GM19035 (cell line): ENCODE results near the gene ANKRD24.
A peak's percentile ranks its signal among the peaks of the same experiment; 100 is the strongest.
"Not testable (repeated sequence)": the region's sequence is repeated elsewhere in the genome, so short reads cannot be mapped to it uniquely, and the experiment has no call there.

Source experiments
- ATAC-seq: cut with Tn5 transposase; IDR thresholded peaks from one replicate; pipeline ENCODE4 v1.9.1; 2021; ENCODE audit not compliant: unreplicated experiment

Gene ANKRD24

DNA sequence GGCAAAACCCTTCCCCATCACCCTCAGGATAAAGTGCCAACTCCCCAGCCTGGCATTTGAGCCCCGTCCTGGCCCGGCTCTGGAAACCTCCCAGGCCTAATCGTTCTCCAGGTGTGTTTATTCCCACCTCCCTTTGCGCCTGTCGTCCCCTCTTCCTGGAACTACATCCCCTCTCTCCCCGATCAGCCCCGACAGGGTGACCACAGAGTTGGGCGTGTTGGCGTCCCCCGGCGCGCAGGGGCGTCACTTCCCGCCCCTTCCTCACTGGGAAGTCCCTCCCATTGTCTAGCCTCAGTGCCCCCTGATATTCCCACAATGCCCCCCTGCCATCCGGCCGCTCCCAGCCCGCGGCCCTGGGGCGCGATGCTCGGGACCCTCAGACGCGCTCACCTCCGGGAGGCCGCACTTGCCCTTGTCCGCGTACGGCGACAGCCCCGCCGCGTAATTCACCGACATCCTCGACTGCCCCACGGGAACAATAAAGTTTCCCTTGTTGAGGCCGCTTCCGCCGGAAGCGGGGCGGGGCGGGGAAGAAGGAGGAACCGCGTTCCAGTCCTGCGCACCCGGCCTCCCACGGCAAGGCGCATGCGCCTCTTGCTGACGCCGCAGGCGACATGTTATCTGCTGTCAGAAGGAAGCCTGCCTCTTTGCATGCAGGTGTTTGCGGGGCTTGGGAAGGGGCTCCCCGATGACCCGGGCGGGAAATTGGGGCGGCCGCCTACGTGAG, at the start of gene ANKRD24, which contains the start of gene SIRT6:
ANKRD24 (plus strand) TSS at position 606 of the 727 bp plus-strand sequence. CDS start 3,737 bp downstream, outside the sequence.
SIRT6 (minus strand) TSS at position 480 of the 727 bp plus-strand sequence; CDS start at position 456, 24 bp downstream.
- peak; percentile 74 for ATAC-seq

DNA sequence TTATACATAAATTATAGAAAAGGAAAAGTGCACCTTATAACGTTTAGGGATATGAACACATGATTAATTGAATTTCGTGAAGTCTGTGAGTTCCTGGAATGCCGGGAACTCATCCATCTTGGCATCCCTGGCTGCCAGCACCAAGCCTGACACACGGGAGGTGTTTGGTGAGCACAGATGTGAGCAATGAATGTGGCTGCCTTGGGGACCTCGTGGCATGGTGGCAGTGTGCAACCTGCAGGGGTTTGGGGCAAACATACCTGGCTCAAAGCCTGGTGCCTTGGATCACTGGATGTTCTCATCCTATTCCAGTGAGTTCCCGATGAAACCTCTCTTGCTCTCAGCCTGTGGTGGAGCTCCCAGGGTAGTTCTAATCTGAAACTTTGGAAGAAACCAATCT, 48.1 kb upstream of the ANKRD24 start:
- ATAC-seq, result no peak

DNA sequence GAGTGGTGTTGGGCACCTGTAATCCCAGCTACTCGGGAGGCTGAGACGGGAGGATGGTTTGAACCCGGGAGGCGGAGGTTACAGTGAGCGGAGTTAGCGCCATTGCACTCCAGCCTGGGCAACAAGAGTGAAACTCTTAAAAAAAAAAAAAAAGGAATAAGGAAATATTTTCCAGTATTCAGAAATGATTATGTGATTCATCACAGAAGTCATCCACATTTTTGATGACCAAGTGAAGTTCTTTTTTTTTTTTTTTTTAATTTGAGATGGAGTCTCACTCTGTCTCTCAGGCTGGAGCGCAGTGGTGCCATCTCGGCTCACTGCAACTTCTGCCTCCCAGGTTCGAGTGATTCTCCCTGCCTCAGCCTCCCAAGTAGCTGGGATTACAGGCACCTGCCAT, 47.1 kb upstream of the ANKRD24 start:
- ATAC-seq, result not testable (repeated sequence)

DNA sequence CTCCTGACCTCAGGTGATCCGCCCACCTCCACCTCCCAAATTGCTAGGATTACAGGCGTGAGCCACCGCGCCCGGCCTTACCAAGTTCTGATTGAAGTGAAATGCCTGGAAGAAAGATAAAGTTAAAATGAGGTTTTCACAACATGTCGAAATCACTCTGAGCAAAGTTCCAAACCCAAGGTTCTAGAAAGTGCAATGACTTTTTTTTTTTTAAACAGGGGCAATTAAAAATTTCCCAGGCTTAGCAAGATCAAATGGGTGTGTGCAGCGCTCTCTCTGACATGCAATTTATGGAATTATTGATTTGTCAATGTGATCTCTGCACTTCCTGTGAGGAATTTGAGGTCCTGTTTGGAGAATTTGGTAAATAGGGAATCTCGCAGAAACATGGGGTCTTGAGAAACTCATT, 45.8 kb upstream of the ANKRD24 start:
- no peak for ATAC-seq

DNA sequence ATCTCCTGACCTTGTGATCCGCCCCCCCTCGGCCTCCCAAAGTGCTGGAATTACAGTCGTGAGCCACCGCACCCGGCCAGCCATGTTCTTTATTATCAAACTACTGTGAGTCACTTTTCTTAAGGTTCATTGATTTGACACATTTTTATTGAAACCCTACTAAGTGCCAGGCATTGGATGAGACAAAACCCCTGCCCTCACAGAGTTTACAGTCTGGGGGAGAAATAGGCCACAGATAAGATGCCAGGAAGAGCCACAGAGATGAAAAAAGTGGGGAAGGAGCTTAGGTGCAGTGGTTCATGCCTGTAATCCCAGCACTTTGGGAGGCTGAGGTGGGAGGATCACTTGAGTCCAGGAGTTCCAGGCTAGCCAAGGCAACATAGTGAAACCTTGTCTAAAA, 44.0 kb upstream of the ANKRD24 start:
- no peak for ATAC-seq

DNA sequence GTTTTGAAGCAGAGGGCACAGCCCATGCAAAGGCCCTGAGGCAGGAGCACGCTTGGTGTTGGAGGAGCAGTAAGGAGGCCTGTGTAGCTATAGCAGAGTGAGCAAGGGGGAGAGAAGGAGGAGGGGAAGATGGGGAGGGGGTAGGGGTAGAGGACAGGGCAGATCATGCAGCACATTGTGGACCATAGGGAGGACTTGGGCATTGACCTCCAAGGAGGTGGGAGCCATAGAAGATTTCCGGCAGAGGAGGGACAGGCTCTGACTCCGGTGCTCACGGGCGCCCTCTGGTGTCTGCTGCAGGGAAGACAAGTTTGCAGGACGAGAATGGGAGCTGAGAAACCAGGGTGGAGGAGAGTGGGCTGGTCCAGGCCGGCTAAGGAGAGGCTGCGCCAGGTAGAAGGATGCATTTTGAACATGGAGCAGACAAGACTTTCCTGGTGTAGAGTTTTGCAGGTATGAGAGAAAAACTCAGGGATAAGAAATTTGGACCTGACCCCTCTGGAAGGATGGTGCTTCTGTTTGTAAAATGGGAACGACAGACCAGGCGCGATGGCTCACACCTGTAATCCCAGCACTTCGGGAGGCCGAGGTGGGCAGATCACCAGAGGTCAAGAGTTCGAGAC, 42.8 kb upstream of the ANKRD24 start:
- ATAC-seq, result no peak

DNA sequence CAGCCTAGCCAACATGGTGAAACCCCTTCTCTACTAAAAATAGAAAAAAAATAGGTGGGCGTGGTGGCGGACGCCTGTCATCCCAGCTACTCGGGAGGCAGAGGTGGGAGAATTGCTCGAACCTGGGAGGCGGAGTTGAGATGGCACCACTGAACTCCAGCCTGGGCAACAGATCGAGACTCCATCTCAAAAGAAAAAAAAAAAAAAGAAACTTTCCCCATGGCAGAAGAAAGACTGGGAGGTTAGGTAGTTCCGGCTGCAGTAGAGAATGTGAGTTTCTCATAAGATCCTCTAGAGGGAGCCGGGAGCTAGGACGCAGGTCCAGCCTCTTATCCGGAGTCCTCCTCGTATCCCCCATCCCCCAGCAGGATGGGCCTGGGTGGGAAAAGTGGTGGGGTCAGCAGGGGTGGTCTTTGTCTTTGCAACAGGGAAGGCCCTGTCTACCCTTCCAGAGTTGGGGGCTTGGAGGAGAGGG, 42.2 kb upstream of the ANKRD24 start:
- no peak for ATAC-seq

DNA sequence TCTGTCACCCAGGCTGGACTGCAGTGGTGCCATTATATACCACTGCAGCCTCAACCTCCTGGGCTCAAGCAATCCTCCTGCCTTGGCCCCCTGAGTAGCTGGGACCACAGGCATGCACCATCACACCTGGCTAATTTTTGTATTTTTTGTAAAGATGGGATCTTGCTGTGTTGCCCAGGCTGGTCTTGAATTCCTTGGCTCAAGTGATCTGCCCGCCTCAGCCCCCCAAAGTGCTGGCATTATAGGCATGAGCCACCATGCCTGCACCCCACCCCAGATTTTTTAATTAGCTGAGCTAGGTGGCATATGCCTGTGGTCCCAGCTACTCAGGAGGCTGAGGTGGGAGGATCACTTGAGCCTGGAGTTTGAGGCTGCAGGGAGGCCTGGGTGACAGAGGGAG, 39.6 kb upstream of the ANKRD24 start:
- not testable (repeated sequence) for ATAC-seq

DNA sequence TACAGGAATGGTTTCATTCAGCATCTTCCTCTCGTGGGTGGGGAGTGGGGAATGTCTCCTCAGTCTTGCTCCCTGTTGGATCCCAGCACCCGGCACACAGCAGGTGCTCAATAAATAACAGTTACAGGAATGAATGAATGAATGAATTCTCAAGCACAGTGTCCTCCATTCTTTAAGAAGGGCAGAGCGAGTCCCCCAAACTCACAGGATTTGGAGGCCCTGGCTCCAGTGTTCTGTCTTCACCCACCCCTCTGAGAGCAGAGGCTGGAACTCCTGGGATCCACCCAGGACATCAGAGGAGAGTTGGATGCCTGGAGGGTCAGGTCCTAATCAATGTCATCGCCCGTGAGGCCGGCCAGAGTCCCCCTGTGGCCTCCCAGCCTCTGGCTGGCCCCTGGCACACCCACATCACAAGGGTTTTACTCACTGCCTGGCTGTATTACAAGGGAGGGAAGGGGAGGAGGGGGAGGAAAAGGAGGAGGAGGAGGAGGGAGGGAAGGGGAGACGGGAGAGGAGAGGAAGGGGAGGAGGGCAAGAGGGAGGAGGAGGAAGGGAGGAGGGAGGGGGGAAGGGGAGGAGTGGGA, 37.7 kb upstream of the ANKRD24 start:
- no peak for ATAC-seq

DNA sequence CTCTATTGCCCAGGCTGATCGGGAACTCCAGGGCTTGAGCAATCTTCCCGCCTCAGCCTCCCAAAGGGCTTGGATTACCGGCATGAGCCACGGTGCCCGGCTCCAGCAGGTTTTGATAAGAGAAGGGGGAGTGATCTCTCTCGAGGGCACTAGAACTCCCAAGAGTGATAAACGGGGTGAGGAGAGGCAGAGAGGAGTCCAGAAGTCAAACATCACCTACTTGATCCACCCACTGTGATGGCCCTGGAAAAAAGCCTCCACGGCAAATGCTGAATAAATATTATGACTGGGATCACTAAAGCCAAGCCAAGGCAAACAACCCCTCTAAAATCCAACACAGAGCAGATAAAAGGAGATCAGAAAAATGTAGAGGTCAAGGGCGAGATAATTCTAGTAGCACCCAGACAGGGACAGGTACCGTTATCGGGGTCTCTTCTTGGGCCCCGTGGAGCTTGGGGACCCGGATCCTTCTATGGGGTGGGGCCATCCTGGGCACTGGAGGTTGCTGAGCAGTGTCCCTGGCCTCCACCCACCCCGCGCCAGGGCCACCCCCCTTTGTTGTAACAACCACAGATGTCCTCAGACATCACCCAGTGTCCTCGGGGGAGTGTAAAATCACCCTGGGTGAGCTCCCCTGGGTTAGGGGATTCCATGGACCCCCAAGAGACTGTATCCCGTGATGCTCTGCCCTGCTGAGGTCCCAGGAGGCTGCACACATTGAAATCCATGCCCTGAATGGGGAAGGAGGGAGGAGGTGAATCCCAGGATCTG, 32.8 kb upstream of the ANKRD24 start:
- ATAC-seq, result no peak

DNA sequence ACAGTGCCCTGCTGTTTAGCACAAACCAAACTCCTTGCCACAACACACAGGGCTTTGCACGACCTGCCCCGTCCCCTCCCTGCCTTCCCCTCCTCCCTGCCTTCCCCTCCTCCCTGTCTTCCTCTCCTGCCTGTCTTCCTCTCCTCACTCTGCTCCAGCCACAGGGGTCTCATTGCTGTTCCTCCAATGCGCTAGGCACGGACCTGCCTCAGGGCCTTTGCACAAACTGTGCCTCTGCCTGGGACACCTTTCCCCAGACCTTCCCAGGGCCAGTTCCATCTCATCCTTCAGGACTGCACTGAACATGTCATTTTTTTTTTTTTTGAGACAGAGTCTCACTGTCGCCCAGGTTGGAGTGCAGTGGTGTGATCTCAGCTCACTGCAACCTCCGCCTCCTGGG, 30.9 kb upstream of the ANKRD24 start:
- ATAC-seq, result no peak

DNA sequence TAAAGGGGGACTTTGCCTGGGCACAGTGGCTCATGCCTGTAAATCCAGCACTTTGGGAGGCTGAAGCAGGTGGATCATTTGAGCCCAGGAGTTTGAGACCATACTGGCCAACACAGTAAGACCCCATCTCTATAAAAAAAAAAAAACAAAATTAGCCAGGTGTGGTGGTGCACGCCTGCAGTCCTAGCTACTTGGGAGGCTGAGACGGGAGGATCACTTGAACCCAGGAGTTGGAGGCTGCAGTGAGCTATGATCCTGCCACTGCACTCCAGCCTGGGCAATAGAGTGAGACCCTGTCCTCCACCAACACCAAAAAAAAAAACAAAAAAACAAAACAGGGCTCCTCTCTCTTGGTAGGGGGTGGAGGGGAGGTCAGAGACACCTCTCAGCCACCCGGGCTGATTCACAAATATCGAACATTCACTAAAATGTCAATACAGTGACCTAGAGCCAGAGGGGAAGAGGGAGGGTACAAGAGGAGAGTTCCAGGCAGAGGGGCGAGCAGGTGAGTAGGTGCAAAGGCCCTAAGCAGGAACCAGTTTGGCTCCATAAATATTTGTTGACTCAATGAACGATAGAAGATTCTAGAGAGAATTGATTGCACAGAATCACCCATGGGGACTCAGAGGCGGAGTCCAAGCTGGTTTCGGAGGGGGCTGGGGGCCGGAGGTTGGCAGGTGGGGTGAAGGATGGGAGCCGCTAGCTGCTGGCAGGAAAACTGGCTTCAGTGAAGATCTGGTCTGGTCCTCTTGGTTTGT, 30.1 kb upstream of the ANKRD24 start:
- no peak for ATAC-seq

DNA sequence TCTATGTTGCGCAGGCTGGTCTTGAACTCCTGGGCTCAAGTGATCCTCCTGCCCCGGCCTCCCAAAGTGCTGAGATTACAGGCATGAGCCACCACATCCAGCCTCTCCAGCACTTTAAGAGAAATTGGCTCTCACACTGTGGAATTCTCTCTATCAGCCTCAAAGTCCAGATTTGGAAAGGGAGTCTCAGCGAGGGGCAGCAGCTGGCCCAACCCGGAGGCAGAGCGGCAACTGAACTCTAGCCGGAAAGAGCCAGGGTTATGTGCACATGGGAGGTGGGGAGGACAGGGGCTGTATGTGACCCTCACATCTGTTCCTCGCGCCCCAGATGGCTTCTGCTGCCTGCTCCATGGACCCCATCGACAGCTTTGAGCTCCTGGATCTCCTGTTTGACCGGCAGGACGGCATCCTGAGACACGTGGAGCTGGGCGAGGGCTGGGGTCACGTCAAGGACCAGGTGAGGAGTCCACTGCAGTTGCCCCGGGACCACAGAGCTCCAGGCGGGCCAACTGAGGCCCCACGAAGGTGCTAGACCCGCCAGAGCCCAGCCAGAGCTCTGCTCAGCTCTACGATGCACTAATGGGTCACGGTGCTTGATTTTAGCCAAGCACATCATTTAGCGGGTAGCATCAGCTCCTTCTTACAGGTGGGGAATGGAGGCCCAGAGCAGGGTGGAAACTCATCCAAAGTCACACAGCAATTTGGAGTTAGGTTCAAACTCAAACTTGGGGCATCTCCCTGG, 27.7 kb upstream of the ANKRD24 start:
- ATAC-seq, result no peak

DNA sequence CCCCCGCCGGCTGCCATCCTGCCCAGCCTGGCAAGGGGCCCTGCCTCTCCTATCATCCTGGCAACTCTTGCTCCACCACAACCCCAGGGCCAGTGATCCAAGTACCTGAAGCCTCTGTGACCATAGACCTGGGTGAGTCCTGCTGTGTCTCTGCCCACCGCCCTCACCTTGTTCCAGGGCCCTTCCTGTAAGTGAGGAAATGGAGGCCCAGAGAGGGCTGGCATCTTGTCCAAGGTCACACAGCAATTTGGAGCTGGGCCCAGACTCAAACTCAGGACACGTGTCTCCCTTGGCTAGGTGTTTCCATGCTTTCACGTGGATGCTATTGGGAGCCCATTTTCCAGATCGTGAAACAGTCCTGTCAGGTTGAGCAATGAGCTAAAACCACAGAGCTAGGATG, 25.3 kb upstream of the ANKRD24 start:
- ATAC-seq, result no peak

DNA sequence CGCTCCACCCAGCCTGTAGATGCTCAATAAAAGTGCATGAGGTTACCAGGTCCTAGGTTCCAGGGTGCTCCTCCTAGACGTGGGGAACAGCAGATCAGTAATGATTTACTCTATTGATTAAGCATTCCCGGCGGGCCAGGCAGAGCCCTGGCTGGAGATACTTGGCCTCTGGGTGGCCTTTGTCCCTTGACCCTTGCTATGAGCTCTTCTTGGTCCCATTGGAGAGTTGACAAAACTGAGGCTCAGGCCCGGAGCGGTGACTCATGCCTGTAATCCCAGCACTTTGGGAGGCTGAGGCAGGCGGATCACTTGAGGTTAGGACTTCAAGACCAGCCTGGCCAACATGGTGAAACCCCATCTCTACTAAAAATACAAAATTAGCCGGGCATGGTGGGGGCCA, 24.5 kb upstream of the ANKRD24 start:
- not testable (repeated sequence) for ATAC-seq

DNA sequence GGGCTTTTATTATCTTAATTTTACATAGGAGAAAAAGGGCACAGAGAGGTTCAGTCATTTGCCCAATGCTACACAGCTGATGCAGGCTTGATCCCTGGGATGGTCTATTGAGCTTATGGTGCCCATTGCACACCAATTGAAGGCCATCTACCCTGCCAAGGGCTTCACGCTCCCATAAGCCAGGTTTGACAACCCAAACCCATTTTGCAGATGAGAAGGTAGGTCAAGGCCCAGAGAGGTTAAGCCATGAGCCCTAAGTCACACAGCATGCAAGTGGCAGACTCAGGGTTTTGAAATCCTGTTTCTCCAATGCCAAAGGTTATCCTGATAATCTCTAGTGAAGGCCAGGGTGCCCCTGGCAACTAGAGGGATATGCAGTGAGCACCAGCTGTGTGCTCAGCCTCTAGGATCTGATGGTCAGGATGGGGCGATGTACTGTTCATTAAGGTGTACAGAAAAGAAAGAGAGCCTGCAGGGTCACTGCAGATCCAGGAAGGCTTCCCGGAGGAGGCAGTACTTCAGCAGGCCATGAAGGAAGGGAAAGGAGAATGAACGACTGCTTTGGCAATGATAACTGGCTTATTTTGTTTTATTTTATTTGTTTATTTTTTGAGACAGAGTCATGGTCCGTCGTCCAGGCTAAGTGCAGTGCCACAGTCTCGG, 20.9 kb upstream of the ANKRD24 start:
- no peak for ATAC-seq

DNA sequence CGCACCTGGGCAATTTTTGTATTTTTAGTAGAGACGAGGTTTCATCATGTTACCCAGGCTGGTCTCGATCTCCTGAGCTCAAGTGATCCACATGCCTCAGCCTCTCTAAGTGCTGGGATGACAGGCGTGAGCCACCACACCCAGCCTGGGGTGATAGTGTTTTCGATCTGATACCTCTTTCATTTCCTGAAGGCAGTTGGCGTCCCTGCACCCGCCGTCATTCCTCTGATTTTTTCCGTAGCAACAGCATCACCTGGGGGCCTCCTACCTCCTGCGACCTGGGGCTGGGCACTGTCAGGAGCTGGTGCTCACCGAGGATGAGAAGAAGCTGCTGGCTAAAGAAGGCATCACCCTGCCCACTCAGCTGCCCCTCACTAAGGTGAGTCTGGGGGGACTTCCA, 18.2 kb upstream of the ANKRD24 start:
- no peak for ATAC-seq

DNA sequence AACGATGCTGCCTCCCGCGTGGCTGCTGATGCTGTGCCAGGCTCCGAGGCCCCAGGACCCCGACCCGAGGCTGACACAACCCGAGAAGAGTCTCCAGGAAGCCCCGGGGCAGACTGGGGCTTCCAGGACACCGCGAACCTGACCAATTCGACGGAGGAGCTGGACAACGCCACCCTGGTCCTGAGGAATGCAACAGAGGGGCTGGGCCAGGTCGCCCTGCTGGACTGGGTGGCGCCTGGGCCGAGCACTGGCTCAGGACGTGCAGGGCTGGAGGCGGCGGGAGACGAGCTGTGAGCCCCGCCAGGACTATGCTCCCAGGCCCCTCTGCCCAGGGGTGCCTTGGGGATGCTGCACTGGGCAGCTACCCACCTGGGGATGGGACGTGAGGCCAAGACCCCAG, 10.8 kb upstream of the ANKRD24 start:
- no peak for ATAC-seq

DNA sequence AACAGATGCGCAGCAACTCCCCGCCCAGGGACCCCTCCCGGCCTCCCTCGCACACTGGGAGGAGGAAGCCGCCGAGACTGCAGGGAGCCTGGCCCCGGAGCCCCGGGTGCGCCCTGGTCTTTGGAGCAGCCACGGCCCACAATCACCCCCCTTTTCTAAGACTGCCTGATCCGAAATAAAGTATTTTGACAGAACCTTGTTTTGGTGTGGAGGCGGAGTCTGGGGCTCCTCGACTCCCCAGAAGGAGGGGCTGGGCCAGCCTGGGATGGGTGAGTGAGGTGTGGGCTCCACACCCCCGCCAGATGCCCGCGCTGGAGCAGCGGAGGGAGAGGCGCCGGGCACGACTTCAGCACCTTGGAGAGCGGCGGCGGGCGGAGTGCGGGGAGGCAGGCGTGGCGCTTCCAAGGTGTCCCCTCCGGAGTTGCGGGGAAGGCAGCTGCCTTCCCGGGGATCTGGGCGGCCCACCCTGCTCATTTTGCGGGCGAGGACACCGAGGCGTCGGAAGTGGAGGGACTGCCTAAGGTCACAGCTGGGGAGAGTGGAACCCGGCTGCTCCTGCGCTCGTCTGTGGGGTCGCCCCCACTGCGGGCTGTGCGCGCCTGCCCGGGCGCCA, 9.5 kb upstream of the ANKRD24 start:
- no peak for ATAC-seq
